Aorta (tissue), 5 donors: ENCODE measurements around the gene HOOK1. TPM values are rescaled to one million over a fixed set of nuclear protein-coding genes. Genes with fewer than 3 reads are reported as not detected.
A peak's percentile ranks its signal among the peaks of the same experiment; 100 is the strongest.
"Not testable (repeated sequence)": the region's sequence is repeated elsewhere in the genome, so short reads cannot be mapped to it uniquely, and the experiment has no call there.

ENCODE experiments used
- ATAC-seq: fragments of 200-7000 bp; cut with Tn5 transposase; one replicate; pipeline ENCODE4 v1.9.1; 2022; ENCODE audit warnings: moderate library complexity; ENCODE audit not compliant: low FRiP score
- DNase-seq, 2 donors: peaks; one replicate each; pipeline ENCODE4 v3.0.0-alpha.2; 2020
- H3K27ac ChIP-seq, 2 donors: one replicate each; pipeline ENCODE4 v1.5.1; 2013; ENCODE audit warnings: low read length in 2 of 2, mild to moderate bottlenecking in 2 of 2, moderate library complexity in 2 of 2, control low read depth in 1 of 2, inconsistent platforms in 1 of 2, low read depth in 1 of 2
- H3K27me3 ChIP-seq, 2 donors: one replicate each; pipeline ENCODE4 v1.6.1; 2013; ENCODE audit warnings: control low read depth in 1 of 2, low read length in 1 of 2, mild to moderate bottlenecking in 1 of 2, moderate library complexity in 1 of 2; ENCODE audit not compliant: insufficient read depth in 2 of 2, control insufficient read depth in 1 of 2
- H3K36me3 ChIP-seq, 2 donors: one replicate each; pipeline ENCODE4 v1.6.1; 2013; ENCODE audit warnings: control low read depth in 1 of 2, low read length in 1 of 2, mild to moderate bottlenecking in 1 of 2; ENCODE audit not compliant: insufficient read depth in 2 of 2, control insufficient read depth in 1 of 2
- H3K4me1 ChIP-seq, 2 donors: one replicate each; pipeline ENCODE4 v1.6.1; 2013; ENCODE audit warnings: low read length in 2 of 2, control low read depth in 1 of 2, mild to moderate bottlenecking in 1 of 2, moderate library complexity in 1 of 2; ENCODE audit not compliant: insufficient read depth in 2 of 2, control insufficient read depth in 1 of 2
- H3K4me3 ChIP-seq, 2 donors: one replicate each; pipeline ENCODE4 v1.5.1; 2013; ENCODE audit warnings: low read length in 2 of 2, control low read depth in 1 of 2, mild to moderate bottlenecking in 1 of 2
- H3K9me3 ChIP-seq: one replicate; pipeline ENCODE4 v1.6.1; 2013; ENCODE audit warnings: mild to moderate bottlenecking, low read length; ENCODE audit not compliant: control insufficient read depth
- WGBS, 2 donors: extraction: QIAGEN DNeasy Blood & Tissue Kit; methylation state at CpG; one replicate each; pipeline ENCODE4 v1.1.7; 2013; 5-methylcytosine and 5-hydroxymethylcytosine counted together
- intact Hi-C, 2 donors: fragments of 100-400 bp; cut with DNase I; formaldehyde crosslinking; loops; one replicate each; pipeline versions ENCODE4 v1.14.2 to v1.15.0; 2022
- polyA plus RNA-seq, 2 donors: library from polyadenylated mRNA; stranded (reverse); fragments of 200-250 nt; gene quantifications; one replicate each; pipeline ENCODE4 v1.2.3, GENCODE V29; 2013
- total RNA-seq, 2 donors: library from RNA; stranded (reverse); fragmentation: NEBNext Ultra II Directional; extraction: Animal tissue kit (Norgen Biotek cat#: 25700); gene quantifications; one replicate each; pipeline ENCODE4 v1.2.1, GENCODE V29; 2021
- donor health status: healthy with polysubstance abuse.
- donor health status: Bipolar disorder and iron deficiency.
- donor health status: DM: no; HTN: no; CAD: no.
- donor health status: DM: no; HTN: no; CAD: no.
- donor health status: DM: yes; HTN: yes; CAD: no.

HOOK1 gene
- total and polyA plus RNA-seq, 4 donors, result 0.13 to 2.8 (median 0.95) TPM

DNA sequence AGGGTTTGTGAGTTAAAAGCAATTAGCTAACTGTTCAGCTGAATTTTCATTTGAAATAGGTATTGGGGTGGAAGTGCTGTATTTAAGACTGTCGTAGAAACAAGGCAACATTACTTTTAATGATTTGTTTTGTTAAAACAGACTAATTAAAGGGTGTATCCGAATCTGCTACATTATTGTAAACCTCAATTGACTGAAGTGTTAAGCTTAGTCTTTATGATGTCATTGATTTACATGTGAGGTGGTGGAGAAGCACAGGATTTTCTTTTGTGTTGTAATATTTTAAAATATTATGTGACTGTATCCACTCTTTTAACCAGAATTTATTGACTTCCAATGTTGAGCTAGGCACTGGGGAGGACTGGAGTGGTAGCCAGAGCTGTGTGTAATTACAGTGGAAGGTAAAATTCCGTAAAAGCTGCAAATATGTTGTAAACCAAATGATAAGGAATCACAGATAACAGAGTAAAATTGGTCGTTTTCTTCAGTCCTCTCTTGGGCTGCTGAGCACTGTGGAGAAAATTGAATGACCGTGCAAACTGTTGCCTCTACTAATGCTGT, 1.6 kb downstream of the HOOK1 start:
- ATAC-seq, result peak; percentile 19
- no peaks in the 10 kb centered on the region for H3K27me3 ChIP-seq
- no peaks in the 10 kb centered on the region for H3K9me3 ChIP-seq
- intact Hi-C loops, result no loop called here
- H3K4me1 ChIP-seq, result peaks cover 0 to 2% of the 10 kb centered on the region in 2 donors
- DNase-seq, result no peak
- H3K4me3 ChIP-seq, result no peak overlapping the region
- WGBS, 2 donors, result 42 to 45% methylated on average over 5 of the region's 5 CpGs
- H3K36me3 ChIP-seq, result no peaks in the 10 kb centered on the region
- H3K27ac ChIP-seq, result no peak overlapping the region

DNA sequence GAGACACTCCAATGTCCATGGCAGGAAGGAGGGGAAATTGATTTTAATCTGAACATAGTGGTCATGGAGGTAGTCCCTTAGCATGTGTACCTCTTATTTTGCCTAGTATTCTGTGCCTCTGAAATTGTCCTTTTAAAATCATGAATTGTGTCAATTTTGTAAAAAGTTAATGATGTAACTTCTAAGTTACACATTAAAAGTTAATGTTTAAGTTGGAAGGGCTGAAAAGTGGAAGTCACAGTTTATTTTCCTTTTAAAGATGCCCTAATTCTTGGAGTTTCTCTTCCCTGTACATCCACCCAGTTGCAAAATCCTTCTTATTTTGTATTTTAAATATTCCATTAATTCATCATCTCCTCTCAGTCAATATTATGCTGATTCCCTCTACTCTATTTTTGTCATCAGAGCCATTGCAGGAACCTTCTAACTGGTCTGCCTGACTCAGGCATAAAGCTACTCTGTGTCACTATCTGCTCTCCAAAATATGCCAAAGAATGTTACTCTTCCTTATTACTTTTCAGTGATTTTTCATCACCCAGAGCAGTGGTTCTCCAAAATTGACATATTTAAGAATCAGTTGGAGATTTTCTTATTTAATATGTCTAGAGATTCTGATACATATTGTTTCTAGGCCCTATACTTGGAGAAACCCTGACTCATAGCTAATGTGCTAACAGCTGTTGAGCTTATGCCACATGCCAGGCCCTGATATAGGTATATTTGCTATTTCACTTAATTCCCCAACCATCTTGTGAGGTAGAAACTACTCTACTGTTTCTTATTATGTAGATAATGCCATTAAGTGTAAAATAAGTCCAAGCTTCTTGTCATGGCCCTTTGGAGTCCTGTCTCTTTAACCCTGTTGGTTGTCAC, 5.1 kb downstream of the HOOK1 start:
- intact Hi-C loops, result no loop called here

DNA sequence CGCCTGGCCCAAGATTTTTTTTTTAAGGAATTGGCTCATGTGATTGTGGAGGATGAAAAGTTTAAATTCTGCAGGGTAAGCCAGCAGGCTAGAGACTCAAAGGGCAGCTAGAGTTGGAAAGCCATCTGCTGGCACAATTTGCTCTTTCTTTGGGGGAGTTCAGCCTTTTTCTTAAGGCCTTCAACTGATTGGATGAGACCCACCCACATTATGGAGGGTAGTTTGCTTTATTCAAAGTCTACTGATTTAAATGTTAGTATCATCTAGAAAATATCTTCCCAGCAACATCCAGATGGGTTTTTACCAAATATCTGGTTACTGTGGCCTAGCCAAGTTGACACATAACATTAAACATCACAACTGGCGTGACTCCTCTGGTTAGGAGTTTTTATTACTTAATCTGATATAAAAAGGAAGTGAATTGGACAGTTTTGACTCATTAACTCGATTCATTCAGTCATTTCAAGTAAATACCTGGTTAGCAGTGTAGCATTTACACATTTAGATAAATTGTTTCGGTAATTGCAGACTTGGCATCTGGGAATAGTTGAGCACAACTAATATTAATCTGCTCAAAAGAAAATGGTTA, 12.4 kb downstream of the HOOK1 start:
- Histone ChIP-seq H3K36me3 (no peaks in the 10 kb centered on the region), H3K4me3 (no peak overlapping the region), H3K9me3 (no peaks in the 10 kb centered on the region), H3K4me1 (no peaks in the 10 kb centered on the region), H3K27me3 (no peaks in the 10 kb centered on the region), H3K27ac (no peak overlapping the region)
- DNase-seq, result no peak
- no peak for ATAC-seq
- intact Hi-C loops, result no loop called here
- WGBS, 2 donors, result 85 to 86% methylated on average over 4 of the region's 4 CpGs

More for the DNA sequence above, 5.1 kb downstream of the HOOK1 start:
- no peak for DNase-seq
- Histone ChIP-seq H3K9me3 (no peaks in the 10 kb centered on the region), H3K4me1 (peaks cover 0 to 2% of the 10 kb centered on the region in 2 donors), H3K27me3 (no peaks in the 10 kb centered on the region), H3K4me3 (no peak overlapping the region), H3K36me3 (no peaks in the 10 kb centered on the region), H3K27ac (no peak overlapping the region)
- no peak for ATAC-seq

DNA sequence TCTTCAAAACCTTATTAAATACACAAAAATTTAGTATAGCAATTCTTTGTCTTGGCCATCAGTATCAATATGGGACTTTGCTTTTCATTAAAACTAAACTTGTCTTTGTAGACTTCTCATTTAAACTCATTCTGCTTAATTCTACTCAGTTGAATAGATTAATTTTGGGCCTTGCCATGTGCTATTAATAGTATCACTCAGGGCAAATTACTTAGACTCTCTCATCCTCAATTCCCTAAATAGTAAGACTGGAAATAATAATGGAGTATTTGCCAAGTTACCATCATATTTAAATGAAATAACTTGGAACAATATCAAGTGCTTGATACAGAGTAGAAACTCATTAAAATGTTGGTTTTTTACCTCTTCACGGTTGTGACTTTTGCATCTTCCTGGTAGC, 13.4 kb downstream of the HOOK1 start:
- Histone ChIP-seq H3K9me3 (no peaks in the 10 kb centered on the region), H3K4me1 (no peaks in the 10 kb centered on the region), H3K36me3 (no peaks in the 10 kb centered on the region), H3K27me3 (no peaks in the 10 kb centered on the region), H3K27ac (no peak overlapping the region), H3K4me3 (no peak overlapping the region)
- intact Hi-C loops, result no loop called here
- 98 to 100% methylated on average over 1 of the region's 1 CpG for WGBS, 2 donors
- DNase-seq, result no peak
- ATAC-seq, result no peak

DNA sequence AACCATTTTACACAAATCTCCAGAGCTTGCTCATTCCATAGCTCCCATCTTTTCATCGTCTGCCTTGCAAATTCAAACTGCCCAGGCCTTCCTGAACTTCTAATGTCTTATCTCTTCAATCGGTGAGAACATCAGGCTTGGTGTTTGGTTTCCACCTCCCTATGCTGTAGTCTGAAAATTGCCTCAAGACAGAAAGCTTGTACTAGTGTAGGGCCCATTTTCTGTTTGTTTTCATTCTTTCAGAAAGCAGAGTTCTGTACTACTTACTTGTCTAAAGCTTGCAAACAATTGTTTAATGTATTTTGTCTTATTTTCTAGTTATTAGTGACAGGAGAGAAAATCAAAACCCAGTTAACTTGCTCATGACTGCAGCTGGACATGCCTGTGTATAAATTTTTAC, 16.8 kb downstream of the HOOK1 start:
- no peaks in the 10 kb centered on the region for H3K27me3 ChIP-seq
- 50 to 65% methylated on average over 2 of the region's 2 CpGs for WGBS, 2 donors
- H3K9me3 ChIP-seq, result no peaks in the 10 kb centered on the region
- no peaks in the 10 kb centered on the region for H3K4me1 ChIP-seq
- H3K36me3 ChIP-seq, result no peaks in the 10 kb centered on the region
- no peak overlapping the region for H3K27ac ChIP-seq
- H3K4me3 ChIP-seq, result no peak overlapping the region
- ATAC-seq (no peak), DNase-seq (no peak)
- intact Hi-C loops, result no loop called here

DNA sequence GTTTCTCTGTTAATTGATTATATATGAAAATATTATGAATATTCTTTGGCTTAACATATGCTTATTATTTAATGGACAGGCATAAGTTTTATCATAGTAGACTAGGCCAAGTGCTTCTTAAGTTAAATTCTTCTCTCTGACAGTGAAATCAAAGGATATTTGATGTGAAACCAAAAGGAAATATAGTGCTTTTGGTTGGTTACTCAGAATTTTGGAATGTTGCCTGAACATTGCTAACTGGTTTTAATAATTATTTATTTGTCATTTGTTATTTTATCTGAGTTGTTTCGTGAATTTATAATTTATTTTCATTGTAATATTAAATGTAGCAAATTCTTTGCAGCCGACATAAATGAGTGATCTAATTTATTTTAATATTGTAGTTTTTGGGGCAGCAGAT, 18.3 kb downstream of the HOOK1 start:
- 86 to 88% methylated on average over 2 of the region's 2 CpGs for WGBS, 2 donors
- intact Hi-C loops, result no loop called here
- H3K36me3 ChIP-seq, result no peaks in the 10 kb centered on the region

DNA sequence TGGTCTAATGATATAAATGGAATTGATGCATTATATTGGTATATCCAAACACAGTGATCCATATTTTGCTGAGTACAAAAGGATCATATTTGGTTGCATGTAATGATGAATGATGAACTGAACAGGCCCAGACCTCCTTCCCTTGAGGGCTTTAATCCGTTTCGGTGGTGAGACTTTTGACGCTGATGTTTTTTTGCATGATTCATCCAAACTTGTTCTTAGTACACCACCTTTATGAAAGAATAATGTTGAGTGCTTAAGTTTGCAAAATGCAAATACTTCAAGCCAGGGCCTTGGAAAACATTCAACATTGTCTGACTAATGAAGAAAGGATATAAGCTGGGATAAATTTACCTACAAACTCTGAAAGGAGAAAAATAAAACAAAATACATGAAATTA, 19.2 kb downstream of the HOOK1 start:
- ATAC-seq, result no peak
- Histone ChIP-seq H3K4me1 (no peaks in the 10 kb centered on the region), H3K36me3 (no peaks in the 10 kb centered on the region), H3K27ac (no peak overlapping the region), H3K27me3 (no peaks in the 10 kb centered on the region), H3K4me3 (no peak overlapping the region), H3K9me3 (no peaks in the 10 kb centered on the region)
- intact Hi-C loops, result no loop called here
- 57 to 64% methylated on average over 3 of the region's 3 CpGs for WGBS, 2 donors
- DNase-seq, result no peak

More for the DNA sequence above, 18.3 kb downstream of the HOOK1 start:
- H3K4me1 ChIP-seq, result no peaks in the 10 kb centered on the region
- ATAC-seq (no peak), DNase-seq (no peak)
- no peaks in the 10 kb centered on the region for H3K9me3 ChIP-seq
- H3K27me3 ChIP-seq, result no peaks in the 10 kb centered on the region
- no peak overlapping the region for H3K27ac ChIP-seq
- no peak overlapping the region for H3K4me3 ChIP-seq

DNA sequence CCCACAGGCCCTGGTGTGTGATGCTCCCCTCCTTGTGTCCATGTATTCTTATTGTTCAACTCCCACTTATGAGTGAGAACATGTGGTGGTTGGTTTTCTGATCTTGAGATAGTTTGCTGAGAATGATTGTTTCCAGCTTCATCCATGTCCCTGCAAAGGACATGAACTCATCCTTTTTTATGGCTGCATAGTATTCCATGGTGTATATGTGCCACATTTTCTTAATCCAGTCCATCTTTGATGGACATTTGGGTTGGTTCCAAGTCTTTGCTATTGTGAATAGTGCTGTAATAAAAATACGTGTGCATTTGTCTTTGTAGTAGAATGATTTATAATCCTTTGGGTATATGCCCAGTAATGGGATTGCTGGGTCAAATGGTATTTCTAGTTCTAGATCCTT, 23.1 kb downstream of the HOOK1 start:
- H3K27ac ChIP-seq, ATAC-seq, H3K4me3 ChIP-seq, H3K36me3 ChIP-seq, H3K27me3 ChIP-seq, intact Hi-C loops, H3K9me3 ChIP-seq, DNase-seq, H3K4me1 ChIP-seq: not testable (repeated sequence)
- WGBS, 2 donors, result 17 to 32% methylated on average over 1 of the region's 1 CpG

DNA sequence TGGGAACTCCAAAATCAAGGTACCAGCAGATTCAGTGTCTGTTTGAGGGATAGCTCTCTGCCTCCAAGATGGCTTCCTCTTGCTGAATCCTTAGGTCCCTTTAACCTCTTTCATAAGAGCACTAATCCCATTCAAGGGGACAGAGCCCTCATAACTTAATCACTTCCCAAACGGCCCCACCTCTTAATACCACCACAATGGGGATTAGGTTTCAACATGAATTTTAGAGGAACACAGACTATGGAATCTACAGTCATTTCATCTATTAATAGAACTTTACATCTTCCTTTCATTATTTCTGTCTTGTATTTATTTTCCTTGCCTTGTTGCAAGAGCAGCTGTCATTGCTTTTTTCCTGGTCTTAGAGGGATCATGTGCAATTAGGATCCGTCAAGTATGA, 30.3 kb downstream of the HOOK1 start:
- ATAC-seq, result no peak
- WGBS, 2 donors, result 78 to 81% methylated on average over 2 of the region's 2 CpGs
- H3K4me1 ChIP-seq, result no peaks in the 10 kb centered on the region
- H3K9me3 ChIP-seq, result no peaks in the 10 kb centered on the region
- H3K4me3 ChIP-seq, result no peak overlapping the region
- intact Hi-C loops, result no loop called here
- DNase-seq, result no peak
- H3K27ac ChIP-seq, result no peak overlapping the region
- no peaks in the 10 kb centered on the region for H3K36me3 ChIP-seq
- H3K27me3 ChIP-seq, result no peaks in the 10 kb centered on the region
